Hepatocyte (in vitro differentiated cells): Measurements from ENCODE around the gene ATF4. TPM values are rescaled to one million over a fixed set of nuclear protein-coding genes. Genes with fewer than 3 reads are reported as not detected.

Source experiments
- DNase-seq: peaks from one replicate; pipeline ENCODE4 v3.0.0-alpha.2; 2016; ENCODE audit warnings: low spot score
- H2AFZ ChIP-seq: fragments of 200-600 bp; sonication (generic); 2 replicates; pipeline ENCODE4 v1.6.0; 2016; ENCODE audit warnings: antibody characterized with exemption, mild to moderate bottlenecking
- H3K27ac ChIP-seq: fragments of 200-600 bp; sonication (generic); 2 replicates; pipeline ENCODE4 v1.5.1; 2016; ENCODE audit warnings: mild to moderate bottlenecking
- H3K27me3 ChIP-seq: fragments of 200-600 bp; sonication (generic); 2 replicates; pipeline ENCODE4 v1.6.1; 2016
- H3K36me3 ChIP-seq: fragments of 200-600 bp; sonication (generic); replicated peaks from 2 replicates; pipeline ENCODE4 v1.5.1; 2016; ENCODE audit warnings: low read depth; ENCODE audit not compliant: insufficient read depth
- H3K4me1 ChIP-seq: fragments of 200-600 bp; sonication (generic); 2 replicates; pipeline ENCODE4 v1.5.1; 2016; ENCODE audit warnings: mild to moderate bottlenecking, moderate library complexity; ENCODE audit not compliant: insufficient read depth
- H3K4me2 ChIP-seq: fragments of 200-600 bp; sonication (generic); 2 replicates; pipeline ENCODE4 v1.6.0; 2016
- H3K4me3 ChIP-seq: fragments of 200-600 bp; sonication (generic); 2 replicates; pipeline ENCODE4 v1.5.1; 2016; ENCODE audit warnings: mild to moderate bottlenecking
- H3K79me2 ChIP-seq: fragments of 200-600 bp; sonication (generic); 2 replicates; pipeline ENCODE4 v1.6.0; 2017; ENCODE audit warnings: mild to moderate bottlenecking
- H3K9me2 ChIP-seq: fragments of 200-600 bp; sonication (generic); replicated peaks from 2 replicates; pipeline ENCODE4 v1.6.0; 2017; ENCODE audit warnings: mild to moderate bottlenecking; ENCODE audit not compliant: insufficient read depth
- H3K9me3 ChIP-seq: fragments of 200-600 bp; sonication (generic); 2 replicates; pipeline ENCODE4 v1.5.1; 2016; ENCODE audit warnings: low read depth, mild to moderate bottlenecking
- H4K20me1 ChIP-seq: fragments of 200-600 bp; sonication (generic); 2 replicates; pipeline ENCODE4 v1.6.0; 2016; ENCODE audit warnings: mild to moderate bottlenecking; ENCODE audit not compliant: insufficient read depth, poor library complexity, severe bottlenecking
- CTCF ChIP-seq: fragments of 200-600 bp; sonication (generic); IDR thresholded peaks from 2 replicates; pipeline ENCODE4 v1.5.1; 2016; ENCODE audit warnings: antibody characterized with exemption, mild to moderate bottlenecking; ENCODE audit not compliant: poor library complexity
- EZH2 ChIP-seq: fragments of 200-600 bp; sonication (generic); IDR thresholded peaks from 2 replicates; pipeline ENCODE4 v1.6.1; 2016; ENCODE audit warnings: antibody characterized with exemption, mild to moderate bottlenecking, borderline replicate concordance
- EZH2phosphoT487 ChIP-seq: fragments of 200-600 bp; sonication (generic); IDR thresholded peaks from one replicate; pipeline ENCODE4 v1.6.1; 2018; ENCODE audit warnings: antibody characterized with exemption, mild to moderate bottlenecking, low read depth, moderate library complexity; ENCODE audit not compliant: unreplicated experiment, severe bottlenecking
- WGBS: methylation state at CpG from one replicate; pipeline ENCODE4 v1.1.6; 2016; ENCODE audit warnings: low lambda C conversion rate; ENCODE audit errors: missing lambda C conversion rate; 5-methylcytosine and 5-hydroxymethylcytosine counted together
- polyA plus RNA-seq: library from polyadenylated mRNA; unstranded; fragments of >200 nt; fragmentation: Nextera tagmentation; extraction: Ambion mirVana; gene quantifications from 2 replicates; pipeline ENCODE4 v1.2.1, GENCODE V29; 2016
- total RNA-seq: library from RNA; depleted of rRNA; stranded (reverse); fragments of >200 nt; gene quantifications from 2 replicates; pipeline ENCODE4 v1.2.3, GENCODE V29; 2014

ATF4 gene
- total and polyA plus RNA-seq, 2 experiments from 2014 or later: 144 to 231 TPM

- Histone ChIP-seq H3K79me2 (peaks cover 53% of the 10 kb centered on the region), H4K20me1 (no peaks in the 10 kb centered on the region), H2AFZ (no peak overlapping the region), H3K27ac (peak overlapping the region; percentile 98), H3K36me3 (no peaks in the 10 kb centered on the region), H3K4me3 (no peak overlapping the region), H3K4me2 (peak overlapping the region; percentile 69), H3K4me1 (peaks cover 57% of the 10 kb centered on the region), H3K9me2 (no peaks in the 10 kb centered on the region), H3K27me3 (no peaks in the 10 kb centered on the region), H3K9me3 (no peaks in the 10 kb centered on the region)
- 78% methylated on average over 3 of the region's 3 CpGs for WGBS
- TF ChIP-seq CTCF (no peak), EZH2 (no peak), EZH2phosphoT487 (no peak)
- DNase-seq: no peak
Observed at GRCh38 chr22:39475902-39476301, 44.5 kb upstream of the ATF4 start.

GRCh38 chr22:39476664-39477063, 43.7 kb upstream of the ATF4 start:
- WGBS: 82% methylated on average over 13 of the region's 13 CpGs

GRCh38 chr22:39477542-39477941, 42.8 kb upstream of the ATF4 start:
- no peak overlapping the region for H3K4me2 ChIP-seq
- TF ChIP-seq CTCF: no peak
- no peak for TF ChIP-seq EZH2phosphoT487
- TF ChIP-seq EZH2: no peak
- H3K4me3 ChIP-seq: no peak overlapping the region
- WGBS: 96% methylated on average over 9 of the region's 9 CpGs
- H3K27ac ChIP-seq: no peak overlapping the region
- H4K20me1 ChIP-seq: no peaks in the 10 kb centered on the region
- peaks cover 40% of the 10 kb centered on the region for H3K4me1 ChIP-seq
- no peak for DNase-seq
- H2AFZ ChIP-seq: no peak overlapping the region
- H3K79me2 ChIP-seq: peaks cover 53% of the 10 kb centered on the region
- H3K9me3 ChIP-seq: no peaks in the 10 kb centered on the region
- H3K9me2 ChIP-seq: no peaks in the 10 kb centered on the region
- H3K27me3 ChIP-seq: no peaks in the 10 kb centered on the region
- H3K36me3 ChIP-seq: no peaks in the 10 kb centered on the region

More at GRCh38 chr22:39476664-39477063, 43.7 kb upstream of the ATF4 start:
- Histone ChIP-seq H3K36me3 (no peaks in the 10 kb centered on the region), H3K9me2 (no peaks in the 10 kb centered on the region), H2AFZ (no peak overlapping the region), H3K4me2 (no peak overlapping the region), H3K4me3 (no peak overlapping the region), H3K27ac (peak overlapping the region; percentile 98), H4K20me1 (no peaks in the 10 kb centered on the region), H3K79me2 (peaks cover 53% of the 10 kb centered on the region), H3K4me1 (peaks cover 49% of the 10 kb centered on the region), H3K27me3 (no peaks in the 10 kb centered on the region), H3K9me3 (no peaks in the 10 kb centered on the region)
- TF ChIP-seq EZH2 (no peak), EZH2phosphoT487 (no peak), CTCF (no peak)
- DNase-seq: no peak

GRCh38 chr22:39478441-39478850, 41.9 kb upstream of the ATF4 start:
- peak; percentile 71 for DNase-seq
- Histone ChIP-seq H3K4me3 (no peak overlapping the region), H3K9me2 (no peaks in the 10 kb centered on the region), H4K20me1 (no peaks in the 10 kb centered on the region), H3K4me1 (peaks cover 31% of the 10 kb centered on the region), H3K9me3 (no peaks in the 10 kb centered on the region), H2AFZ (no peak overlapping the region), H3K27me3 (no peaks in the 10 kb centered on the region), H3K4me2 (no peak overlapping the region), H3K79me2 (peaks cover 53% of the 10 kb centered on the region), H3K27ac (no peak overlapping the region), H3K36me3 (no peaks in the 10 kb centered on the region)
- TF ChIP-seq EZH2 (no peak), CTCF (no peak), EZH2phosphoT487 (no peak)
- 56% methylated on average over 9 of the region's 9 CpGs for WGBS
